ENCODE measurements around the gene OOSP3.

Gene OOSP3

DNA sequence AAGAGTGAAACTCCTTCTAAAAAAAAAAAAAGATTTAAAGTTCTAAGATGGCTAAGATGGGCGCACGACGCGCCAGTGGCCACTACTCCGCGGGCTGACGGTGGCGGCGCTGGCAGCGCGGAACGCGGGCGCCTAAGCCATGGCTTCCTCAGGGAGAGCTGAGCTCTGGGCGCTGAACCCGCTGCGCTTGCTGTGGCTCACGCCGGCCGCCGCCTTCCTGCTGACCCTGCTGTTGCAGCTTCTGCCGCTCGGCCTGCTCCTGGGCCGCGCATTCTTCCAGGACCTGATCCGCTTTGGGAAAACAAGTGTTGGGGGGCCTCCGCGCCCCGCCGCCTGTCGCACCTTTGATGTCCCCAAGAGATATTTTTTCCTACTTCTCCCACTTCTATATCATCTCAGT, 19.5 kb downstream of the OOSP3 start:
- POLR2A ChIA-PET, result no interaction called here
- no peak overlapping the region for H3K27ac ChIP-seq (ENCODE audit: extremely low read depth, low read depth, low read length)

DNA sequence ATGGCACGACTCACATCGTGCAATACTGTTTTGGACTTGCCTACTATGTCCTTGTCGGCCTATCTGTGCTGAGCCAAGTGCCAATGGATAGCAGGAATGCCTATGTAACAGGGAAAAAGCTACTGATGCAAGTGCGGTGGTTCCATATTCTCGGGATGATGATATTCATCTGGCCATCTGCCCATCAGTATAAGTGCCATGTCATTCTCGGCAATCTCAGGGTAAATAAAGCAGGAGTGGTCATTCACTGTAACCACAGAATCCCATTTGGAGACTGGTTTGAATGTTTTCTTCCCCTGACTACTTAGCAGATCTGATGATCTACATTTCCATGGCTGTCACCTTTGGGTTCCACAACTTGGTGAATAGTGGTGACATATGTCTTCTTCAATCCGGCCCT, 20.1 kb downstream of the OOSP3 start:
- H3K4me3 ChIP-seq (ENCODE audit: low read depth, low read length), result no peak overlapping the region
- ChIA-PET CTCF (no interaction called here), POLR2A (no interaction called here)
- no peak overlapping the region for H3K27ac ChIP-seq (ENCODE audit: extremely low read depth, low read depth, low read length)
- TF ChIP-seq ZNF544 (tag by site-specific recombination; IDR thresholded peaks at IDR 0.05) (no peak), ZNF629 (tag by site-specific recombination; IDR thresholded peaks at IDR 0.05) (no peak), RBAK (tag by site-specific recombination; IDR thresholded peaks at IDR 0.05) (no peak), ZNF76 (tag by site-specific recombination; IDR thresholded peaks at IDR 0.05; ENCODE audit: borderline replicate concordance, low read depth) (no peak), ZNF132 (tag by site-specific recombination; IDR thresholded peaks at IDR 0.05; ENCODE audit: borderline replicate concordance) (no peak), ZNF701 (tag by site-specific recombination; IDR thresholded peaks at IDR 0.05) (no peak), ZNF174 (tag by site-specific recombination; IDR thresholded peaks at IDR 0.05) (no peak), ZBTB20 (tag by site-specific recombination; IDR thresholded peaks at IDR 0.05) (no peak), ZNF24 (tag by site-specific recombination; IDR thresholded peaks at IDR 0.05) (no peak), ZSCAN5A (tag by site-specific recombination; IDR thresholded peaks at IDR 0.05) (no peak)
- TF ChIP-seq, protein P1, sequence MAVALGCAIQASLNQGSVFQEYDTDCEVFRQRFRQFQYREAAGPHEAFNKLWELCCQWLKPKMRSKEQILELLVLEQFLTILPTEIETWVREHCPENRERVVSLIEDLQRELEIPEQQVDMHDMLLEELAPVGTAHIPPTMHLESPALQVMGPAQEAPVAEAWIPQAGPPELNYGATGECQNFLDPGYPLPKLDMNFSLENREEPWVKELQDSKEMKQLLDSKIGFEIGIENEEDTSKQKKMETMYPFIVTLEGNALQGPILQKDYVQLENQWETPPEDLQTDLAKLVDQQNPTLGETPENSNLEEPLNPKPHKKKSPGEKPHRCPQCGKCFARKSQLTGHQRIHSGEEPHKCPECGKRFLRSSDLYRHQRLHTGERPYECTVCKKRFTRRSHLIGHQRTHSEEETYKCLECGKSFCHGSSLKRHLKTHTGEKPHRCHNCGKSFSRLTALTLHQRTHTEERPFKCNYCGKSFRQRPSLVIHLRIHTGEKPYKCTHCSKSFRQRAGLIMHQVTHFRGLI (tag by site-specific recombination; IDR thresholded peaks at IDR 0.05), result no peak
- no peaks in the 10 kb centered on the region for H3K4me1 ChIP-seq (ENCODE audit: control insufficient read depth, insufficient read depth, low read length)
- H3K9me3 ChIP-seq (ENCODE audit: control insufficient read depth, insufficient read depth, low read depth, low read length), result no peaks in the 10 kb centered on the region
- no peaks in the 10 kb centered on the region for H3K36me3 ChIP-seq (ENCODE audit: control insufficient read depth in 2 of 2, insufficient read depth in 1 of 2, low read length in 2 of 2)

More for the DNA sequence above, 19.5 kb downstream of the OOSP3 start:
- Histone ChIP-seq H3K4me1 (ENCODE audit: control insufficient read depth, insufficient read depth, low read length) (no peaks in the 10 kb centered on the region), H3K9me3 (ENCODE audit: control insufficient read depth, insufficient read depth, low read depth, low read length) (no peaks in the 10 kb centered on the region), H3K4me3 (ENCODE audit: low read depth, low read length) (no peak overlapping the region), H3K36me3 (ENCODE audit: control insufficient read depth in 2 of 2, insufficient read depth in 1 of 2, low read length in 2 of 2) (no peaks in the 10 kb centered on the region)
- TF ChIP-seq PRDM6 (tag by site-specific recombination; IDR thresholded peaks at IDR 0.05), result no peak
- TF ChIP-seq, protein P2, sequence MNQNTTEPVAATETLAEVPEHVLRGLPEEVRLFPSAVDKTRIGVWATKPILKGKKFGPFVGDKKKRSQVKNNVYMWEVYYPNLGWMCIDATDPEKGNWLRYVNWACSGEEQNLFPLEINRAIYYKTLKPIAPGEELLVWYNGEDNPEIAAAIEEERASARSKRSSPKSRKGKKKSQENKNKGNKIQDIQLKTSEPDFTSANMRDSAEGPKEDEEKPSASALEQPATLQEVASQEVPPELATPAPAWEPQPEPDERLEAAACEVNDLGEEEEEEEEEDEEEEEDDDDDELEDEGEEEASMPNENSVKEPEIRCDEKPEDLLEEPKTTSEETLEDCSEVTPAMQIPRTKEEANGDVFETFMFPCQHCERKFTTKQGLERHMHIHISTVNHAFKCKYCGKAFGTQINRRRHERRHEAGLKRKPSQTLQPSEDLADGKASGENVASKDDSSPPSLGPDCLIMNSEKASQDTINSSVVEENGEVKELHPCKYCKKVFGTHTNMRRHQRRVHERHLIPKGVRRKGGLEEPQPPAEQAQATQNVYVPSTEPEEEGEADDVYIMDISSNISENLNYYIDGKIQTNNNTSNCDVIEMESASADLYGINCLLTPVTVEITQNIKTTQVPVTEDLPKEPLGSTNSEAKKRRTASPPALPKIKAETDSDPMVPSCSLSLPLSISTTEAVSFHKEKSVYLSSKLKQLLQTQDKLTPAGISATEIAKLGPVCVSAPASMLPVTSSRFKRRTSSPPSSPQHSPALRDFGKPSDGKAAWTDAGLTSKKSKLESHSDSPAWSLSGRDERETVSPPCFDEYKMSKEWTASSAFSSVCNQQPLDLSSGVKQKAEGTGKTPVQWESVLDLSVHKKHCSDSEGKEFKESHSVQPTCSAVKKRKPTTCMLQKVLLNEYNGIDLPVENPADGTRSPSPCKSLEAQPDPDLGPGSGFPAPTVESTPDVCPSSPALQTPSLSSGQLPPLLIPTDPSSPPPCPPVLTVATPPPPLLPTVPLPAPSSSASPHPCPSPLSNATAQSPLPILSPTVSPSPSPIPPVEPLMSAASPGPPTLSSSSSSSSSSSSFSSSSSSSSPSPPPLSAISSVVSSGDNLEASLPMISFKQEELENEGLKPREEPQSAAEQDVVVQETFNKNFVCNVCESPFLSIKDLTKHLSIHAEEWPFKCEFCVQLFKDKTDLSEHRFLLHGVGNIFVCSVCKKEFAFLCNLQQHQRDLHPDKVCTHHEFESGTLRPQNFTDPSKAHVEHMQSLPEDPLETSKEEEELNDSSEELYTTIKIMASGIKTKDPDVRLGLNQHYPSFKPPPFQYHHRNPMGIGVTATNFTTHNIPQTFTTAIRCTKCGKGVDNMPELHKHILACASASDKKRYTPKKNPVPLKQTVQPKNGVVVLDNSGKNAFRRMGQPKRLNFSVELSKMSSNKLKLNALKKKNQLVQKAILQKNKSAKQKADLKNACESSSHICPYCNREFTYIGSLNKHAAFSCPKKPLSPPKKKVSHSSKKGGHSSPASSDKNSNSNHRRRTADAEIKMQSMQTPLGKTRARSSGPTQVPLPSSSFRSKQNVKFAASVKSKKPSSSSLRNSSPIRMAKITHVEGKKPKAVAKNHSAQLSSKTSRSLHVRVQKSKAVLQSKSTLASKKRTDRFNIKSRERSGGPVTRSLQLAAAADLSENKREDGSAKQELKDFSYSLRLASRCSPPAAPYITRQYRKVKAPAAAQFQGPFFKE (tag by site-specific recombination; IDR thresholded peaks at IDR 0.05; ENCODE audit: borderline replicate concordance), result no peak
- CTCF ChIA-PET, result interaction anchor here (0.7 kb wide), 1 partner anchor 22 kb away, joined by 3 read pairs; no protein-coding TSS in a partner anchor

All from HEK293 (cell line).